CD4-positive, alpha-beta memory T cell (primary cell): ENCODE data around the gene DOCK1. TPM values are rescaled to one million over a fixed set of nuclear protein-coding genes. Genes with fewer than 3 reads are reported as not detected.

Source experiments
- CTCF ChIA-PET: fragments of 350-600 bp; sonication (Branson Sonifier 250); formaldehyde crosslinking; loops from one replicate; lab custom pipeline; 2021; ENCODE audit warnings: inconsistent platforms; ENCODE audit not compliant: partially characterized antibody; lab: Charles Lee
- POLR2A ChIA-PET: fragments of 350-600 bp; sonication (Branson Sonifier 250); formaldehyde crosslinking; loops from one replicate; lab custom pipeline; 2021; ENCODE audit not compliant: partially characterized antibody; lab: Charles Lee
- DNase-seq, 5 donors: peaks; one replicate each; pipeline versions ENCODE4 v3.0.0 to v3.0.0-alpha.2; 2020 to 2022; ENCODE audit warnings: mixed read lengths in 1 of 5
- H3K27ac ChIP-seq: one replicate; pipeline ENCODE4 v1.7.0; 2013; ENCODE audit warnings: low read depth, low read length
- H3K27me3 ChIP-seq: 2 replicates; pipeline ENCODE4 v1.7.0; 2013; ENCODE audit warnings: mild to moderate bottlenecking, low read length, moderate library complexity; ENCODE audit not compliant: insufficient read depth
- H3K36me3 ChIP-seq: 2 replicates; pipeline ENCODE4 v1.7.0; 2013; ENCODE audit warnings: mild to moderate bottlenecking, low read length, moderate library complexity; ENCODE audit not compliant: insufficient read depth
- H3K4me1 ChIP-seq: 2 replicates; pipeline ENCODE4 v1.7.0; 2013; ENCODE audit warnings: mild to moderate bottlenecking, low read length, moderate library complexity; ENCODE audit not compliant: insufficient read depth
- H3K4me3 ChIP-seq, 2 donors: one replicate each; pipeline ENCODE4 v1.7.0; 2013; ENCODE audit warnings: low read length in 2 of 2, mild to moderate bottlenecking in 1 of 2
- H3K9me3 ChIP-seq, 2 donors: one replicate each; pipeline ENCODE4 v1.7.0; 2013; ENCODE audit warnings: low read length in 2 of 2, control low read depth in 1 of 2; ENCODE audit not compliant: control insufficient read depth in 1 of 2
- H3K27ac Mint-ChIP-seq, 7 donors: one replicate each; pipeline ENCODE4 v1.8.0; 2020 to 2021; ENCODE audit warnings: mixed read lengths in 7 of 7, mild to moderate bottlenecking in 6 of 7, inconsistent platforms in 3 of 7, moderate library complexity in 3 of 7
- H3K27me3 Mint-ChIP-seq, 2 donors: one replicate each; pipeline ENCODE4 v1.8.0; 2020 to 2021; ENCODE audit warnings: mixed read lengths in 2 of 2
- H3K36me3 Mint-ChIP-seq, 2 donors: one replicate each; pipeline ENCODE4 v1.8.0; 2020 to 2021; ENCODE audit warnings: mixed read lengths in 2 of 2, inconsistent platforms in 1 of 2, mild to moderate bottlenecking in 1 of 2
- H3K4me1 Mint-ChIP-seq, 4 donors: one replicate each; pipeline ENCODE4 v1.8.0; 2020 to 2021; ENCODE audit warnings: mixed read lengths in 4 of 4, mild to moderate bottlenecking in 1 of 4
- H3K4me3 Mint-ChIP-seq, 8 donors: one replicate each; pipeline ENCODE4 v1.8.0; 2020 to 2021; ENCODE audit warnings: mixed read lengths in 8 of 8, mild to moderate bottlenecking in 7 of 8, moderate library complexity in 6 of 8, inconsistent platforms in 3 of 8
- H3K9me3 Mint-ChIP-seq, 8 donors: one replicate each; pipeline ENCODE4 v1.8.0; 2020 to 2021; ENCODE audit warnings: mixed read lengths in 8 of 8, mild to moderate bottlenecking in 5 of 8, inconsistent platforms in 3 of 8, moderate library complexity in 1 of 8
- intact Hi-C: fragments of 100-400 bp; cut with micrococcal nuclease; formaldehyde crosslinking; loops from one replicate; pipeline ENCODE4 v1.15.1; 2023
- polyA plus RNA-seq, 2 donors: library from polyadenylated mRNA; unstranded; fragments of 300-500 nt; fragmentation: Illumina TruSeq; gene quantifications; one replicate each; pipeline ENCODE4 v1.2.3, GENCODE V29; 2021
- total RNA-seq, 2 experiments: library from RNA; stranded (reverse); gene quantifications; one replicate each; pipeline ENCODE4 v1.2.3, GENCODE V29; 2021

The DOCK1 gene
- total and polyA plus RNA-seq, 4 experiments from 2014 or later = 0.17 TPM; not detected in 2

- Mint-ChIP-seq H3K27me3 (peaks cover 0 to 2% of the 10 kb centered on the region in 2 donors), H3K9me3 (no peaks in the 10 kb centered on the region), H3K36me3 (no peaks in the 10 kb centered on the region), H3K27ac (no peak overlapping the region), H3K4me1 (no peaks in the 10 kb centered on the region), H3K4me3 (no peak overlapping the region)
- no peaks in the 10 kb centered on the region for H3K9me3 ChIP-seq
- no peak for DNase-seq
- no peaks in the 10 kb centered on the region for H3K4me1 ChIP-seq
- no peaks in the 10 kb centered on the region for H3K27me3 ChIP-seq
- CTCF ChIA-PET = no interaction called here
- no peak overlapping the region for H3K27ac ChIP-seq
- no peaks in the 10 kb centered on the region for H3K36me3 ChIP-seq
- POLR2A ChIA-PET = no interaction called here
- no peak overlapping the region for H3K4me3 ChIP-seq
- intact Hi-C loops = no loop called here
Measured at GRCh38 chr10:127343821-127344220, 438.6 kb downstream of the DOCK1 start.

- Histone ChIP-seq H3K27ac (no peak overlapping the region), H3K9me3 (no peaks in the 10 kb centered on the region), H3K4me3 (no peak overlapping the region), H3K27me3 (no peaks in the 10 kb centered on the region), H3K36me3 (no peaks in the 10 kb centered on the region), H3K4me1 (no peaks in the 10 kb centered on the region)
- H3K27ac Mint-ChIP-seq = no peak overlapping the region
- ChIA-PET POLR2A (no interaction called here), CTCF (no interaction called here)
- H3K4me1 Mint-ChIP-seq = no peaks in the 10 kb centered on the region
- intact Hi-C loops = no loop called here
- DNase-seq = no peak
- no peak overlapping the region for H3K4me3 Mint-ChIP-seq
- H3K36me3 Mint-ChIP-seq = no peaks in the 10 kb centered on the region
- peaks cover 0 to 2% of the 10 kb centered on the region in 2 donors for H3K27me3 Mint-ChIP-seq
- H3K9me3 Mint-ChIP-seq = no peaks in the 10 kb centered on the region
Measured at GRCh38 chr10:127344346-127344745, 439.1 kb downstream of the DOCK1 start.

GRCh38 chr10:127345231-127345965, 440.2 kb downstream of the DOCK1 start:
- Histone ChIP-seq H3K4me3 (no peak overlapping the region), H3K27ac (no peak overlapping the region), H3K9me3 (no peaks in the 10 kb centered on the region), H3K4me1 (no peaks in the 10 kb centered on the region), H3K36me3 (no peaks in the 10 kb centered on the region), H3K27me3 (no peaks in the 10 kb centered on the region)
- Mint-ChIP-seq H3K4me1 (no peaks in the 10 kb centered on the region), H3K4me3 (no peak overlapping the region), H3K27me3 (peaks cover 0 to 2% of the 10 kb centered on the region in 2 donors), H3K9me3 (no peaks in the 10 kb centered on the region), H3K27ac (no peak overlapping the region), H3K36me3 (no peaks in the 10 kb centered on the region)
- ChIA-PET POLR2A (no interaction called here), CTCF (no interaction called here)
- intact Hi-C loops = no loop called here
- no peak for DNase-seq

GRCh38 chr10:127346604-127347003, 441.4 kb downstream of the DOCK1 start:
- no peak overlapping the region for H3K27ac Mint-ChIP-seq
- ChIA-PET POLR2A (no interaction called here), CTCF (no interaction called here)
- intact Hi-C loops = no loop called here
- DNase-seq = no peak
- Histone ChIP-seq H3K4me1 (no peaks in the 10 kb centered on the region), H3K4me3 (no peak overlapping the region), H3K27me3 (no peaks in the 10 kb centered on the region), H3K9me3 (no peaks in the 10 kb centered on the region), H3K27ac (no peak overlapping the region), H3K36me3 (no peaks in the 10 kb centered on the region)
- H3K27me3 Mint-ChIP-seq = peaks cover 0 to 2% of the 10 kb centered on the region in 2 donors
- H3K4me1 Mint-ChIP-seq = no peaks in the 10 kb centered on the region
- no peak overlapping the region for H3K4me3 Mint-ChIP-seq
- H3K36me3 Mint-ChIP-seq = no peaks in the 10 kb centered on the region
- no peaks in the 10 kb centered on the region for H3K9me3 Mint-ChIP-seq

GRCh38 chr10:127347202-127347959, 442.2 kb downstream of the DOCK1 start:
- intact Hi-C loops = no loop called here
- no peak overlapping the region for H3K4me3 Mint-ChIP-seq
- no peaks in the 10 kb centered on the region for H3K36me3 Mint-ChIP-seq
- ChIA-PET POLR2A (no interaction called here), CTCF (no interaction called here)
- H3K36me3 ChIP-seq = no peaks in the 10 kb centered on the region
- no peak overlapping the region for H3K27ac Mint-ChIP-seq
- H3K9me3 Mint-ChIP-seq = no peaks in the 10 kb centered on the region
- no peak for DNase-seq
- peaks cover 0 to 2% of the 10 kb centered on the region in 2 donors for H3K27me3 Mint-ChIP-seq
- H3K4me1 ChIP-seq = no peaks in the 10 kb centered on the region
- H3K4me1 Mint-ChIP-seq = no peaks in the 10 kb centered on the region
- H3K4me3 ChIP-seq = no peak overlapping the region
- H3K9me3 ChIP-seq = no peaks in the 10 kb centered on the region
- no peaks in the 10 kb centered on the region for H3K27me3 ChIP-seq
- no peak overlapping the region for H3K27ac ChIP-seq

GRCh38 chr10:127349737-127350136, 444.5 kb downstream of the DOCK1 start:
- ChIA-PET POLR2A (no interaction called here), CTCF (no interaction called here)
- H3K4me3 Mint-ChIP-seq = no peak overlapping the region
- Histone ChIP-seq H3K4me1 (no peaks in the 10 kb centered on the region), H3K27me3 (no peaks in the 10 kb centered on the region), H3K4me3 (no peak overlapping the region), H3K27ac (no peak overlapping the region), H3K36me3 (no peaks in the 10 kb centered on the region), H3K9me3 (no peaks in the 10 kb centered on the region)
- peaks cover 0 to 2% of the 10 kb centered on the region in 2 donors for H3K27me3 Mint-ChIP-seq
- no peaks in the 10 kb centered on the region for H3K36me3 Mint-ChIP-seq
- no peaks in the 10 kb centered on the region for H3K9me3 Mint-ChIP-seq
- H3K4me1 Mint-ChIP-seq = no peaks in the 10 kb centered on the region
- no peak for DNase-seq
- H3K27ac Mint-ChIP-seq = no peak overlapping the region
- intact Hi-C loops = no loop called here

GRCh38 chr10:127351542-127351941, 446.3 kb downstream of the DOCK1 start:
- ChIA-PET POLR2A (no interaction called here), CTCF (no interaction called here)
- H3K9me3 ChIP-seq = no peaks in the 10 kb centered on the region
- H3K4me1 Mint-ChIP-seq = no peaks in the 10 kb centered on the region
- no peak overlapping the region for H3K27ac ChIP-seq
- no peaks in the 10 kb centered on the region for H3K36me3 ChIP-seq
- H3K4me3 Mint-ChIP-seq = no peak overlapping the region
- H3K9me3 Mint-ChIP-seq = peaks cover 0 to 2% (median 0%) of the 10 kb centered on the region in 8 donors
- peaks cover 0 to 2% of the 10 kb centered on the region in 2 donors for H3K27me3 Mint-ChIP-seq
- no peak for DNase-seq
- no peaks in the 10 kb centered on the region for H3K36me3 Mint-ChIP-seq
- H3K4me1 ChIP-seq = no peaks in the 10 kb centered on the region
- intact Hi-C loops = no loop called here
- H3K27me3 ChIP-seq = no peaks in the 10 kb centered on the region
- no peak overlapping the region for H3K27ac Mint-ChIP-seq
- no peak overlapping the region for H3K4me3 ChIP-seq
